ENCODE results near the gene GPR75.

GPR75 gene

DNA sequence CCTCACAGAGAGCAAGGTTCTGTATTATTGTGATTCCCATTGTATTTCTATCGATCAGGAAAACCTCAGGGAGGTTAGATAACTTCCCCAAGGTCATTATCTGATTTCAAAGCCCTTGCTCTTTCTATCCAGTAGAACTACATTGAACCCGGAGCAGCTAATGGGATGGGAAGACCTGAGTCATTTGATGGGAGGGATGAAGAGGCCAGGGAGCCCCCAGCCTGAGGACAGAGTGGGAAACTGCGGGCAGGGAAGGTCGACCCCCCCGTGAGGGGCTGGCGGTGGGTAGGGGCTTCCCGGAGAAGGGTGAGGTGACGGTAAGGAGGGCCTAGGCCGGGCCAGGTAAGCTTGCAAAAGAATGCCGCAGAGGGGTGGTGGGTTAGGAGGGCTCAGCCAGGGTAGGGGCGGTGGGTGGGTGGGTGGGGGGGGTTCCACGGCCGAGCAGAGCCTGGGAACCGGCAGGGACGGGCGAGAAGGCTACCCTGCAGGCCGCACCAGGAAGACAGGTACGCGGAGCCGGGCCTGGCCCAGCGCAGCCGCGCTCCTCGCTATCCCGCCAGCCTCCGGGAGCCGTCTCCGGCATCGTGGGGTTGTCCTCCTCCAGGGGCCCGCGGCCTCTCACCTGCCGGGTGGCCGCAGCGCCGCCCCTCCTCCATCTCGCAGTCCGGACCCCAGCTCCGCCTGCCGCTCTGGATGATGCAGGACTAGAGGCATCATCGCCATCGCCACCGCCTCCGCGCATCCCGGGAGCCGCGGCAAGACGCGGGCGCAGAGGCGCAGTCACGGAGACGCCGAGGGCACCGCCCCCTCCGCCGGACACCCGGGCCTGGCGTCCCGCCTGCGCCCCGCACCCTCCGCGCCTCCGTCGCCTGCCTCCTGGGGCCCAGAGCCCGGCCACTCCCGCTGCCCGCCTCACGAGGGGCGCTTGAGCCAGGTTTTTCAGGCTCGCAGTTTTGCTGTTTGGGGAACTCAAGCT lies at the start of gene GPR75:
TSS of gene GPR75 (minus strand) at position 762 of the 976 bp plus-strand sequence. CDS start 5,211 bp downstream, outside the sequence.
- no peak for DNase-seq

DNA sequence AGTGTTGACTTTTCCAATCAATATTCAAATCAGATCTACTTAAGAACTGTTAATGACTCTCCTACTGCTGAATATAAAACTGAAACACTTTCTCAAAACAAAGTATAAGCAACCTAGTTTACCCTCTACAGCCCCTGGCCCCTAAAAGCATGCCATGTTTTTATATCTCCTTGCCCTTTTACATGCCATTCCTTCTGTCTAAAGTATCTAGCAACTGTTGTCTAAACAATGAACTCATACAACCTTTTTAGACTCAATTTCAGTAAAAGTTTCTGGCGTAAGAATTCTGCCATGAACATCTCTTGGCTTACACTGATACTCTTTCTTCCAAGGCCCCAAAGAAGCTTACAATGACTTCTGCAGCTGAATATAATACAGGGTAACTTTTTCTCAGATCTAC lies 47.8 kb upstream of the GPR75 start:
- DNase-seq = no peak

DNA sequence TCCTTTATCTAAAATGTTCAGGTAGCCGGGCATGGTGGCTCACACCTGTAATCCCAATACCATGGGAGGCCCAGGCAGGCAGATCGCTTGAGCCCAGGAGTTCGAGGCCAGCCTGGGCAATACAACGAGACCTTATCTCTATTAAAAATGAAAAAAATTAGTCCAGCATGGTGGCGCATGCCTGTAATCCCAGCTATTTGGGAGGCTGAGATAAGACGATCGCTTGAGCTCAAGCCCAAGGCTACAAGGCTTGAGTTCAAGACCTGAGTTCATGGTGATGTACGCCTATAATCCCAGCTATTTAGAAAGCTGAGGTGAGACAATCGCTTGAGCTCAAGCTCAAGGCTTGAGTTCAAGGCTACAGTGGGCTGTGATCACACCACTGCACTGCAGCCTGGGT lies 45.6 kb upstream of the GPR75 start:
- no peak for DNase-seq

DNA sequence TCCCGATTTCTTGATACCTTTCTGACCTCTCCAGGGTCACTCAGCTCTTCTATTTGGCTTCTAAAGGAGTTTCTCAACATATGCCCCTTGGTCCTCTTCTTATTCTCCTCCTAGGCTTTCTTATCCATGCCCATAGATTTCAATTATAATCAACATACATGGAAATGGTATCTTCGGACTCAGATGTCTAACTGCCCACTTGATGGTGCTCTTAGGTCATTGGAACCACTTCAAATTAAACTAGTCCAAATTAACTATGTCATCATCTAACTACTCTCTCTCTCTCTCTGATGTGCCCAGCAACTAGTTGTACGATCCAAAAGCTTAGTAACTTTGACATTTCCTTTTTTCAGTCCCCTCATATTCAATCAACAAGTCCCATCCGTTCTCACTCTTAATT lies 43.2 kb upstream of the GPR75 start:
- DNase-seq = no peak

DNA sequence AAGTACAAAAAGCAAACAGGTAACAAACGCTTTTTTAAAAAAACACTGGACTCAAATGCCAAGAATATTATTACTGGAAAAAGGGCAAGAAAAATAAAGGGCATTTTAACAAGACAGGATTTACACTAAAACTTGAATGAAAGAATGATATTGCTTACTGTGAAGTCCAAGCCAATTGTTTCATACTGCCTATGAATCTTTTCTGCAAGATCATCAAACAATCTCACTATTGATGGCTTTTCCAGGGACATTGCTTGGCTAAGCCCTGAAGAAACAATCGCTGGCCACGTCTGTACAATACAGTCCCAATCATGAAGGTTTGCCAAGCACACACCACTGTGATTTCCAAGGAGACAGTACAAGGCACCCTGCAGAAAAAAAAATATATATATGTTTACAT lies 41.4 kb upstream of the GPR75 start:
- no peak for DNase-seq

DNA sequence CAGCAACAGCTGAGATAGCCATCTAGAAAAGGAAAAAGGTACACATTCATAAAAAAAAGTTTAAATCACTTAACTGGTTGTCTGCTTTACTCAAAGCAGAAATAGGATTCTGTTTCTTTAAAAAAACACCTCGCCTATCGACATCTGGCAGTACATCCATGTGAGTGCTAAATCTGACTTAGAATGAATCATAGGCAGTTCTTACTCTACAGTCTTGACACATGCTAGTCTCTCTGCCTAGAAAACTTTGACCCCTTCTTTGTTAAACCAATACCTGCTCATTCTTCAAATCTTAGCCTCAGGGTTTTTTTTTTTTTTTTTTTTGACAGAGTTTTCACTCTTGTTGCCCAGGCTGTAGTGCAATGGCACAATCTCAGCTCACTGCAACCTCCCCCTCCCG lies 37.1 kb upstream of the GPR75 start:
- no peak for DNase-seq

DNA sequence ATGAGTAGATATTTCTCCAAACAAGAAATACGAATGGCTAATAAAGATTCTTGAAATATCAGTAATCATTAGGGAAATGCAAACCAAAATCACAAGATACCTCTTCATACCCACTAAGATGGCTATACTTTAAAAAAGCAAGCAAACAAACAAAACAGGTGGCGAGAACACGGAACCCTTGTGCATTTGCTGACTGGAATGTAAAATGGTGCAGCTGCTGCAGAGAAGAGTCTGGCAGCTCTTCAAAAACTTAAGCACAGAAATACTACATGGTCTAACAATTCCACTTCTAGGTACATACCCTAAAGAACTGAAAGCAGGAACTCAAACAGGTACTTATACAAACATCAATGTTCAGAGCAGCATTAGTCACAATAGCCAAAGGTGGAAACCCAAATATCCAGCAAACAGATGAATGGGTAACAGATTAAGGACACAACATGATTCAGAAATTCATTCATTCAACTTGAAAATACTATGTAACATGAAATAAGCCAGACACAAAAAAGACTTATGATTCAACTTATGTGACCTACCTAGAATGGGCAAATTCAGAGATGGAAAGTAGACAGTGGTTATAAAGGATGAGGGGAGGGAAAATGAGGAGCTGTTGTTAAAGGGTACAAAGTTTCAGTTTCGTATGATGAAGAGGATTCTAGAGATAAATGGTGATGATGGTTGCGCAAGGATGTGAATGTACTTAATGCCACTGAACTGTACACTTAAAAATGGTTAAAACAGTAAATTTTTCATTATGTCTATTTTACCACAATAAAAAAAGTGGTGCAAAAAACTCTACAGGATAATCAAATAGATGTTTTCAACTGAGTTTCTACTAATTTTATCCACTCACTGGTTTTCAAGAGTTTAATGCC lies 26.9 kb upstream of the GPR75 start:
- no peak for DNase-seq

DNA sequence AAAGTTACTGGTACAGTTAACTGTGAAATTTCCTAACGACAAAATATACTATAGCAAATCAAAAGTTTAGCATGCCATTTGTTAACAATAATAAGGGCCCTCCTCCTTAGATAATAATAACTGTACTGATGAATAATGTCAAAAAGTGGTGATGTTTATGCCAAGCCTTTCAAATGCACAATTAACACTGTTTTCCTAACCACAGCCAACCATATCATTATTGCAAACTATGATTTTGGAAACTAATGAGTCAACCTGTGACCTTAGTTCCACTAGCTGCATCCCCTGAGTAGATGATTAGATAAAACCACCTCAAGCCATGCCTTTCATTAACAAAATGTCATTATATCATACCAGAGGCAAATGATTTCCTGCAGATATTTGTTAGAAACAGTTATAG lies 25.1 kb upstream of the GPR75 start:
- DNase-seq = no peak

DNA sequence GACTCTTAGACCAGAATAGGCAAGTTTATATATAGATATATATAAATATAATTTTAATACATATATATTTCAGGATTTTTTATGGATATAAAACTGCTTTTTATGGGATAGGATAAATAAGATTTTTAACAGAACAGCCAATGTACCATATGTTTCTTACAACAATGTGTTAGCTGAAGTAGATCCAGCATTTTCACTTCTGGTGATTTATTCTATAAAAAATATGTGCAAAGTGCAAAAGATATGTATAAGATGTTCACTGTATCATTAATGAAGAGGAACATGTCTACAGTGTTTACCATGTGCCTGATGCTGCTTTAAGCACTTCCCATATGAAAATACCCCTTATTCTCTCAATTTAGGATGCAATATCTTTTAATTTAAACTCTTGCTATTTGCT lies 22.2 kb upstream of the GPR75 start:
- no peak for DNase-seq

DNA sequence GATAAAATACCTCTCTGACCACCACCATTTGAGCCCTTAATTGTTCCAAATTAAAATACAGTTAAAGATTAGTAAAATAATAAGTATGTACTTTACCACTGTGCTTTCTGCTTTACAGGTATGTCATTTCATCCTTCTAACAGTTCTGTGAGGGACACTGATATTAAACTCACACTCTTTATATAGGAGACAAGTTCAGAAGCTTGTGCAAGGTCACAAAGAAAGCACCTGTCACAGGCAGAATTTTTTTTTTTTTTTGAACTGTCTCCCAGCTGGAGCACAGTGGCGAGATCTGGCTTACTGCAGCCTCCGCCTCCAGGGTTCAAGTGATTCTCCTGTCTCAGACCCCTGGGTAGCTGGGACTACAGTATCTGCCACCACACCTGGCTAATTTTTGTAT lies 21.6 kb upstream of the GPR75 start:
- no peak for DNase-seq

DNA sequence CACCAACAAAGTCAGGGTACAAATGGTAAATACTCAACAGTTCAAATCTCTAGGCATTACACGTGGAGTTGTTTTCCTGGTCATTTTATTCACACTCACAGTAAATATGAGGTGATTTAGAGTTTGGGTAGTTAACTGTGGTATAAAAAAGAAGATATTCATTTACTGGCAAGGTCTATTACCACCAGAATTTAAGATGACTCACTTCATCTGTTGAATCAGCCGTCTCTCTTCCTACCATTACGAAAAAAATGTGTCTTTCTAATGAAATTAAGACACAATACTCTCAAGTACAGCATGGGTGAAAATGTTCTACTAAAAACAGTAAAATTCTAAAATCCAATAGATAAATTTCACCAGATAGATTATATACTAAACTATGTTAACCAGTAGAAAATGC lies 21.0 kb upstream of the GPR75 start:
- DNase-seq = no peak

DNA sequence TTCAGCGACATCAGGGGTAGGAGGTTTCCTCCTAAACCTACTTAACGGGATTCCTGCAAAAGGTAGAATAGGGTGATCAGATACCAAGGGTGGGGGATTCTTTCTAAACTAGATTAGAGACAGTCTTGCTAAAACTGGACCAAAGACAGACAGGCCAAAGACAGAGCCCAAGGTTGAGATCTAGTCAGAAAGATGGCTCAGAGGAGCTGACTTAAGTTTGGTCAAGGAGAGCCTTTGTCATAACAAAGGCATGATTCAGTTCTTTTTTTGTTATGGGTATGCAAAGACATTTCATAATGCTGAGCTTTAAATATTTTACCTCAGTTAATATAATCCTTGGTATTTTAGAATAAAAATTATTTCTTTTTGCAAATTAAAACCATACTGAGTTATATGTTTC lies 17.8 kb upstream of the GPR75 start:
- DNase-seq = no peak

DNA sequence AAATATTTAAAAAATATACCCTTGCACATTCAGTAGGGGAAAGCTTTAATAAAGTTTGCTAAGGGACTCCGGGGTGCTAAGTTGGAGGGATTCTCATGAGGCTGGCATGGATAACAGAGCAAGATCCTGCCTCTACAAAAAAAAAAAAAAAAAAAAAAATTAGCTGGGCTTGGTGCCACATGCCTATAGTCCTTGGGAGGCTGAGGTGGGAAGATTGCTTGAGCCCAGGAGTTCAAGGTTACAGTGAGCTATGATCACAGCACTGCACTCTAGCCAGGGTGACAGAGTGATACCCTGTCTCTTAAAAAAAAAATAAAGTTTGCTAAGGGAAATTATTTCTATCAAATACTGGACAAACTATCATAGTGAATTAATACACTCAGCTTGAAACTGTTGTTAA lies 17.3 kb upstream of the GPR75 start:
- DNase-seq = no peak

DNA sequence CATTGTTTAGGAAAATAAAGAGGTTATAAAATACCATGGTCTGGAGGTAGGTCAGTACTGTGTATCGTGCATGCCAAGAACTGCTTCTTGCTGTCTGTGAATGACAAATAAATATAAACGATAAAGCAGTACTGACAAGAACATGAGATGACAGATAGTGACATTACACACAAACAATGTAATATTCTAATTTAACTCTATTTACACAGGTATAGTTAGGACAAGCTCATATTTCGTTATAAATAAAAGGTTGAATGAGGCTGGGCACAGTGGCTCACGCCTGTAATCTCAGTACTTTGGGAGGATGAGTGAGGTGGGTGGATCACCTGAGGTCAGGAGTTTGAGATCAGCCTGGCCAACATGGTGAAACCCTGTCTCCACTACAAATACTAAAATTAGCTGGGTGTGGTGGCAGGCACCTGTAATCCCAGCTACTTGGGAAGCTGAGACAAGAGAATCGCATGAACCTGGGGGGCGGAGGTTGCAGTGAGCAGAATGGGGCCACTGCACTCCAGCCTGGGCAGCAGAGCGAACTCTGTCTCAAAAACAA lies 14.7 kb upstream of the GPR75 start:
- no peak for DNase-seq

DNA sequence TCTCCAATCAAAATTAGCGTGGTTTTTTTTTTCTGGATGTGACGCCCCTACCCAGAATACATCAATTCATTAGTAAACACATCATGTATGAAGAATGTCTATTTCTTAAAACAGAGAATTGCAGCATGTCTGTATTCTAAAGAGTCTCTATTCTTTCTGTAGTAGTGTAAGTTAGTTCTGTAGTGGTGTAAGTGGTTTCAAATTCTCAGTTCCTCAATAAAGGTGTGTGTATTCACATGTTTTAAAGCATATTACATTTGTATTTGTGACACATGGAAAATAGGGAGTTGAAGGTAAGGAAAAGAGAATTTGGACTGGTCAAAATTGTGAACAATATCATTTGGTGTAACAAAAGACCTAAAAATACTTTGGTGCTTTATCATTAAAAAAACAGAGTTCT lies 8.0 kb upstream of the GPR75 start:
- DNase-seq = no peak

DNA sequence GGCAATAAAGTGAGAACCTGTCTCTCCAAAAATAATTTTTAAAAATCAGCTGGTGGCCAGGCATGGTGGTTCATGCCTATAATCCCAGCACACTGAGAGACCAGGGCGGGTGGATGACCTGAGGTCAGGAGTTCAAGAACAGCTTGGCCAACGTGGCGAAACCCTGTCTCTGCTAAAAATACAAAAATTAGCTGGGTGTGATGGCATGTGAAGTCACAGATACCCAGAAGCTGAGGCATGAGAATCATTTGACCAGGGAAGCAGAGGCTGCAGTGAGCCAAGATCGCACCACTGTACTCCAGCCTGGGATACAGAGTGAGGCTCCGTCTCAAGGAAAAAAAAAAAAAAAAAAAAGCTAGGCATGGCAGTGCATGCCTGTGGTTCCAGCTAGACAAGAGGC lies 7.4 kb upstream of the GPR75 start:
- no peak for DNase-seq

DNA sequence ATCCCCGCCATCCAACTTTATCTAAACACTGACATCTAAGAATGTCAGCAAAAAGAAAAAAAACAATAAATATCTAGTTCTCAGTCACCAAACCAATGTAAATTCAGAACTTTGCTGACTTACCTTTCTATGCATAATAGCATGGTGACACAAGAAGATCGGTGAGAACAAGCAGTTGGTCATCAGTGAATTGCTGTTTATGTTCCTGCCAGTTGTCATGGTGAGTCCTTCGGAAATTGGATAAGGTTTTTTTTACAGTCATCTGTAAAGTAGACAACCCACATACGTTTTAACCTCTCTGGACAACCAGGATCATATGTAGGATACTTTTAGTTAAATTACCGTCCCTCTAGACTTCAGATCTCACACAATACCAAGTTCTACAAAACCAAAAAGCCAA lies 6.2 kb upstream of the GPR75 start:
- DNase-seq = no peak

DNA sequence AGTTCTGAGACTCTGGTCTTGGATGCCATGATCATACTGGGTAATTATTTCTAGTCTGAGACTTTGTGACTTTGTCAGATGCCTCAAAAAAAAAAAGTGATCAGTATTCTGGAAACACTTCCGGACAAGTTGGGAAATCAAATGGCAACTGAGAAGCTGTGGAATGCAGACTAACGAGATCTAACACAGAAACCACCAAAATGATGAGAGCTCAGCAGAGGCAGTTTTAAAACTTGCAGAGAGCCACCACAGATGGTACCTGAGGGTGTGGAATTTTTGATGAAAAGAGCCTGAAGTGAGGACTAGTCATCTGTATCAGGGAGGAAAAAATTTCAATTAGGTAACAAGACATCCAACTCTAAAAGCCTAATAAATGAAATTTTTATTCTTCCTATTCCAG lies 5.5 kb upstream of the GPR75 start:
- DNase-seq = no peak

DNA sequence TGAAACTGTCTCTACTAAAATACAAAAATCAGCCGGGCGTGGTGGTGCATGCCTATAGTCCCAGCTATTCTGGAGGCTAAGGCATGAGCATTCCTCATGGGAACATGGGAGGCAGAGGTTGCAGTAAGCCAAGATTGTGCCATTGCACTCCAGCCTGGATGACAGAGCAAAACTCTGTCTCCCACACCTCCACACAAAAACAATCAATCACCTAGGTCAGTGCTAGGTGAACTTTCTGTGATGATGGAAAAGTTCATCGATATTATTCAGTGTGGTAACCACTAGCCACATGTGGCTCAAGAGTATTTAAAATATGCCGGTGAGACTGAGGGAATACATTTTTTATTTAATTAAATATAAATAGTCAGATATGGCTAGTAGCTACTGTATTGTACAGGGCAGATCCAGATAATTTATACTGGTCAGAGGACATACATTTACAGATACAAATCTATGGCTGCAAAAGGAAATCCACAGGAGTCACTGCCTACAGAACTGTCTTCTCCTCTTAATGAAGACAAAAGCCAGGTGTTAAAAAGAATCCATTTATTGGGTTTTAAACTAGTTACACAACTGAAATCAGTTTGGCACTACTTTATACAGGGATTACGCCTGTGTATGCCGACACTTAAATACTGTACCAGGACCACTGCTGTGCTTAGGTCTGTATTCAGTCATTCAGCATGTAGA lies 3.9 kb upstream of the GPR75 start:
- DNase-seq = no peak

DNA sequence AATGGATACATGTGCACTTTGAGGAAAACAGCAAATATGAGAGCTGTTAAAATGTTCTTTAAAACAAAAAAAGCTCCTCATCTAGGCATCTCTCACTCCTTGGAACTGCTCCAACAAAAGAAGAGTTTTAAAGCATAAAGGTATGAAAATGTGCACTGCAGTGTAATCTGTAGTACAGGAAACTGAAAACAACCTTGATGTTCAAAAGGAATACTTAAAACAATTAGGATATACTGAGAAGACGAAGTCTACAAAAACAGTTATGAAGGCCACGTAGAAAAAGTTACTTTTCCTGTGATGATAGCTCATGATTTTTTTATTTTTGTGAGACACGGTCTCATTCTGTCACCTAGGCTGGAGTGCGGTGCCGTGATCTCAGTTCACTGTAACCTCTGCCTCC lies 2.1 kb upstream of the GPR75 start:
- DNase-seq = no peak

DNA sequence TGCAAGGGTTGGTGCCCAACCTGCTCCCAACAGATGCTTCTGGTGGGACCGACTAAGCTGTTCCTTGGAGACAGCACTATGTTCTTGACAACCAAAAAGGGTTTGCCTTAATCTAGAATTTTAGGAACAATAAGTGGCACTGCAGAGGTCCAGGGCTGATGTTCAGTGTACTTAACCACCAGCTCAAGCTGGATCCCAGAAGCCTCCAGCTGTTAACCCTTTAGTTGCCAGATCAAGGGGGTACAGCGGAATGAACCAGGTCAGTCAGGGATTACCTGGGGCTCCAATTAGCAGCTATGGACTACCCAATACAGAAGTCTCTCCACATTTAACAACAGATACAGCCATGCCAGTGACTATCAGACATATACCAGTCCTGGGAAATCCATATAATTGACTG lies 3.5 kb downstream of the GPR75 start:
- DNase-seq = no peak

DNA sequence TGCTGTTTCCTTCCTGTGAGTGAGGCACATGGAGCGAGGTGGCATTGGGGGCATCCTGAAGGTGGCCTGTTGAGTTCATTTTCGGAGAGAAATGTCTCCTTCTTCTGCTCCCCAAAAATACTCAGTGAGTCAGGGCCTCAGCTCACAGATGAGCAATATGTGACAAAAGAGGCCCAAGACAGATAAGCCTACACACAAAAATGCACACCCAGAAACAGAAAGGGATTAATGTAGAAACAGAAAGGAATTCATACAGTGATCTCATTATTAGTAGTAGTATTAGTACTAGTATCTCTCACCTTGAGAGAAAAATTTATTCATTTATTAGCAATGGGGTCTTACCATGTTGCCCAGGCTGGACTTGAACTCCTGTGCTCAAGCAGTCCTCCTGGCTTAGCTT lies 5.1 kb downstream of the GPR75 start:
- DNase-seq = no peak

DNA sequence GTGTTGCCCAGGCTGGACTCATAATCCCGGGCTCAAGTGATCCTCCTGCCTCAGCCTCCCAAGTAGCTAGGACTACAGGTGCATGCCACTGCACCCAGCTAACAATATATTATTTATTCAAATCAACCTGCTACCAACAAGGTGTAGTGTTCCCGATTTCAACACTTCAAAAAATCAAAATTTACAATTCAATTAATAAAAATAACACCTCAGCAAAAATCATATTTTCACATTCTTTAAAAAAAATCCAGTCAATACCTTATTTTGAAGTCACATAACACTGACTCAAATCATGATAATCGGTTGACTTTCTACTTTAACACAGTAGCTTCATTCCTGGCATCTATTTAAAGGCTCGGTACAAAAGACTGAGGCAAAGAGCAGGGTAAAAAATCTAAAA lies 7.2 kb downstream of the GPR75 start:
- no peak for DNase-seq

All from CD4-positive, alpha-beta T cell treated with Interleukin-4 for 1 hour (primary cell).